UCSD-AML1 (cell line): ENCODE results near the gene TGFA.

Experiments
- DNase-seq: peaks from one replicate; lab custom pipeline; 2025; ENCODE audit not compliant: unreplicated experiment; lab: John Stamatoyannopoulos, UW

TGFA gene

GRCh38 chr2:70553584-70554337 is at the start of gene TGFA:
Gene TGFA, minus strand, starts transcription at chr2:70553826. Its CDS starts 59 bp downstream, at chr2:70553767.
- peak; percentile 53 for DNase-seq

- no peak for DNase-seq
These were observed 49.4 kb upstream of the TGFA start for GRCh38 chr2:70603066-70603465.

- no peak for DNase-seq
These were observed 44.6 kb upstream of the TGFA start for GRCh38 chr2:70598197-70598596.

- peak; percentile 29 for DNase-seq
These were observed 43.1 kb upstream of the TGFA start for GRCh38 chr2:70596739-70597138.

- no peak for DNase-seq
These were observed 42.7 kb upstream of the TGFA start for GRCh38 chr2:70596293-70596692.

GRCh38 chr2:70583091-70583490 is 29.5 kb upstream of the TGFA start:
- DNase-seq: no peak

- no peak for DNase-seq
These were observed 26.7 kb upstream of the TGFA start for GRCh38 chr2:70580352-70580751.

GRCh38 chr2:70574618-70575017 is 21.0 kb upstream of the TGFA start:
- no peak for DNase-seq

- DNase-seq: no peak
These were observed 20.5 kb upstream of the TGFA start for GRCh38 chr2:70574109-70574508.

GRCh38 chr2:70570041-70570661 is 16.5 kb upstream of the TGFA start:
- no peak for DNase-seq

GRCh38 chr2:70569559-70569958 is 15.9 kb upstream of the TGFA start:
- DNase-seq: no peak

GRCh38 chr2:70566906-70567305 is 13.3 kb upstream of the TGFA start:
- DNase-seq: no peak

GRCh38 chr2:70566464-70566863 is 12.8 kb upstream of the TGFA start:
- no peak for DNase-seq

GRCh38 chr2:70565039-70565731 is 11.6 kb upstream of the TGFA start:
- DNase-seq: no peak

- DNase-seq: no peak
These were observed 8.3 kb upstream of the TGFA start for GRCh38 chr2:70561893-70562292.

GRCh38 chr2:70560442-70560841 is 6.8 kb upstream of the TGFA start:
- no peak for DNase-seq

- DNase-seq: no peak
These were observed 6.4 kb upstream of the TGFA start for GRCh38 chr2:70560040-70560439.

- no peak for DNase-seq
These were observed 4.7 kb upstream of the TGFA start for GRCh38 chr2:70558195-70558808.

- DNase-seq: no peak
These were observed 3.7 kb upstream of the TGFA start for GRCh38 chr2:70557171-70557838.

GRCh38 chr2:70556608-70557007 is 3.0 kb upstream of the TGFA start:
- no peak for DNase-seq

GRCh38 chr2:70554338-70554892 is 789 bp upstream of the TGFA start:
- no peak for DNase-seq
